T-cell (primary cell): ENCODE results near the gene LYPD3. TPM values are rescaled to one million over a fixed set of nuclear protein-coding genes. Genes with fewer than 3 reads are reported as not detected.
"Not testable (repeated sequence)": the region's sequence is repeated elsewhere in the genome, so short reads cannot be mapped to it uniquely, and the experiment has no call there.

Source experiments
- ATAC-seq, 4 experiments: fragments of 200-7000 bp in 3 of 4; fragments of 150-1000 bp in 1 of 4; cut with Tn5 transposase; replicated peaks in 1 of 4; 1 replicate in 3 of 4; 2 replicates in 1 of 4; pipeline ENCODE4 v1.10.0; 2021; ENCODE audit warnings: moderate library complexity in 3 of 4, mild to moderate bottlenecking in 2 of 4, moderate number of reproducible peaks in 1 of 4
- CTCF ChIA-PET, 2 donors: fragments of 300-600 bp; sonication (Branson Sonifier 250); formaldehyde crosslinking; loops; one replicate each; lab custom pipeline; 2022; ENCODE audit warnings: antibody characterized with exemption in 2 of 2; lab: Charles Lee
- POLR2A ChIA-PET, 2 donors: fragments of 300-600 bp; sonication (Branson Sonifier 250); formaldehyde crosslinking; loops; one replicate each; lab custom pipeline; 2022; ENCODE audit warnings: antibody characterized with exemption in 2 of 2; lab: Charles Lee
- DNase-seq, 35 experiments: peaks; one replicate each; pipeline versions ENCODE4 v3.0.0 to v3.0.0-alpha.2; 2013 to 2023
- H3K27ac ChIP-seq: one replicate; pipeline ENCODE4 v1.5.1; 2013; ENCODE audit warnings: low read length
- H3K27me3 ChIP-seq, 2 experiments: replicated peaks in 1 of 2; 1 replicate in 1 of 2; 2 replicates in 1 of 2; pipeline versions ENCODE4 v1.6.1 to v1.7.0; 2013; ENCODE audit warnings: low read length in 1 of 2, mixed read lengths in 1 of 2; ENCODE audit not compliant: control insufficient read depth in 2 of 2, insufficient read depth in 2 of 2; ENCODE audit errors: extremely low read depth in 1 of 2
- H3K36me3 ChIP-seq, 2 donors: 1 replicate in 1 of 2; 2 replicates in 1 of 2; pipeline versions ENCODE4 v1.6.1 to v1.7.0; 2013; ENCODE audit warnings: low read length in 1 of 2; ENCODE audit not compliant: control insufficient read depth in 2 of 2, insufficient read depth in 1 of 2; ENCODE audit errors: extremely low read depth in 1 of 2
- H3K4me1 ChIP-seq, 2 experiments: 1 replicate in 1 of 2; 2 replicates in 1 of 2; pipeline versions ENCODE4 v1.6.1 to v1.7.0; 2013; ENCODE audit warnings: low read length in 2 of 2, mixed read lengths in 1 of 2; ENCODE audit not compliant: insufficient read depth in 2 of 2, control insufficient read depth in 1 of 2; ENCODE audit errors: extremely low read depth in 1 of 2
- H3K4me3 ChIP-seq, 2 donors: 1 replicate in 1 of 2; 2 replicates in 1 of 2; pipeline versions ENCODE4 v1.5.1 to v1.7.0; 2013; ENCODE audit warnings: mild to moderate bottlenecking in 2 of 2, low read length in 1 of 2, moderate library complexity in 1 of 2; ENCODE audit not compliant: control insufficient read depth in 1 of 2; ENCODE audit errors: extremely low read depth in 1 of 2
- H3K9me3 ChIP-seq: 2 replicates; pipeline ENCODE4 v1.7.0; 2013
- H3K27ac Mint-ChIP-seq, 2 donors: one replicate each; pipeline ENCODE4 v1.8.0; 2020 to 2021; ENCODE audit warnings: mild to moderate bottlenecking in 2 of 2, mixed read lengths in 2 of 2
- H3K27me3 Mint-ChIP-seq, 2 donors: one replicate each; pipeline ENCODE4 v1.8.0; 2021 to 2022; ENCODE audit warnings: mixed read lengths in 2 of 2
- H3K36me3 Mint-ChIP-seq: one replicate; pipeline ENCODE4 v1.8.0; 2021; ENCODE audit warnings: mixed read lengths
- H3K4me1 Mint-ChIP-seq, 3 donors: one replicate each; pipeline ENCODE4 v1.8.0; 2020 to 2022; ENCODE audit warnings: mixed read lengths in 3 of 3, mild to moderate bottlenecking in 1 of 3
- H3K4me3 Mint-ChIP-seq, 3 donors: one replicate each; pipeline ENCODE4 v1.8.0; 2020 to 2022; ENCODE audit warnings: mild to moderate bottlenecking in 3 of 3, mixed read lengths in 3 of 3, moderate library complexity in 3 of 3
- H3K9me3 Mint-ChIP-seq, 3 donors: one replicate each; pipeline ENCODE4 v1.8.0; 2020 to 2022; ENCODE audit warnings: mixed read lengths in 3 of 3
- WGBS: methylation state at CpG from one replicate; pipeline ENCODE4 v1.1.5; 2013; ENCODE audit warnings: missing lambda C conversion rate; ENCODE audit not compliant: insufficient coverage; 5-methylcytosine and 5-hydroxymethylcytosine counted together
- total RNA-seq, 35 experiments: library from RNA in 6 of 35; stranded (reverse) in 6 of 35; fragments of 120-200 nt in 1 of 35; gene quantifications; one replicate each; pipeline versions ENCODE4 v1.2.1 to v1.2.4 and lab custom pipeline; 2013 to 2026

Gene LYPD3
- total RNA-seq (10 to 100 TPM in 2 of 5 donors, 1 to 10 TPM in 3; 2.8 to 24.0 (median 4.6) TPM), total RNA-seq (lab: John Stamatoyannopoulos, UW) (0.68 to 37.2 (median 3.2) reads per million in 29 experiments)
- 1.3 TPM for total RNA-seq (2013)

GRCh38 chr19:43465468-43466120 lies at the start of gene LYPD3:
TSS of gene LYPD3 (minus strand) at chr19:43465608. CDS start at chr19:43465571, 37 bp downstream.
- ChIA-PET CTCF (interaction anchor here in 1 of 2 donors (0.5 to 0.7 kb wide), 2 partner anchors 40 to 1934 kb away, joined by 5 to 6 read pairs; no protein-coding TSS in a partner anchor), POLR2A (no interaction called here)
- H3K27me3 Mint-ChIP-seq: no peaks in the 10 kb centered on the region
- WGBS: 79% methylated on average over 14 of the region's 24 CpGs
- peak within 1 kb of the TSS; percentile 95 to 97 for H3K27ac Mint-ChIP-seq
- H3K4me3 ChIP-seq: peak within 1 kb of the TSS; percentile 67 to 96
- H3K36me3 Mint-ChIP-seq: peaks cover 6% of the 10 kb centered on the region
- H3K4me3 Mint-ChIP-seq: peak within 1 kb of the TSS; percentile 88 to 95 (median 90)
- no peaks in the 10 kb centered on the region for H3K27me3 ChIP-seq
- peaks cover 0 to 5% of the 10 kb centered on the region in 2 donors for H3K36me3 ChIP-seq
- no peaks in the 10 kb centered on the region for H3K9me3 ChIP-seq
- H3K4me1 Mint-ChIP-seq: peaks cover 75 to 77% (median 77%) of the 10 kb centered on the region in 3 donors
- DNase-seq: no peak
- ATAC-seq: no peak
- H3K4me1 ChIP-seq: peaks cover 35 to 74% of the 10 kb centered on the region in 2 experiments
- H3K9me3 Mint-ChIP-seq: no peaks in the 10 kb centered on the region
- H3K27ac ChIP-seq: peak within 1 kb of the TSS; percentile 90

- H3K4me1 Mint-ChIP-seq, H3K9me3 Mint-ChIP-seq, H3K27ac ChIP-seq, H3K27me3 Mint-ChIP-seq, H3K27ac Mint-ChIP-seq, DNase-seq, H3K4me3 Mint-ChIP-seq, H3K9me3 ChIP-seq, H3K4me3 ChIP-seq, H3K27me3 ChIP-seq, H3K4me1 ChIP-seq, ATAC-seq, CTCF ChIA-PET: not testable (repeated sequence)
- peaks cover 11 to 30% of the 10 kb centered on the region in 2 donors for H3K36me3 ChIP-seq
- POLR2A ChIA-PET: interaction anchor here in 1 of 2 donors (0.6 kb wide), 1 partner anchor 8 kb away, joined by 3 read pairs; no protein-coding TSS in a partner anchor
- H3K36me3 Mint-ChIP-seq: peaks cover 21% of the 10 kb centered on the region
Measured at GRCh38 chr19:43512399-43512798, 47.0 kb upstream of the LYPD3 start.

GRCh38 chr19:43511324-43511723 lies 45.9 kb upstream of the LYPD3 start:
- Histone ChIP-seq H3K4me3 (no peak overlapping the region), H3K36me3 (peaks cover 11 to 30% of the 10 kb centered on the region in 2 donors), H3K27ac (no peak overlapping the region), H3K4me1 (no peaks in the 10 kb centered on the region), H3K9me3 (no peaks in the 10 kb centered on the region), H3K27me3 (no peaks in the 10 kb centered on the region)
- H3K36me3 Mint-ChIP-seq: peaks cover 21% of the 10 kb centered on the region
- ATAC-seq (no peak), DNase-seq (no peak)
- no peaks in the 10 kb centered on the region for H3K27me3 Mint-ChIP-seq
- no peaks in the 10 kb centered on the region for H3K9me3 Mint-ChIP-seq
- WGBS: 86% methylated on average over 1 of the region's 5 CpGs
- H3K4me3 Mint-ChIP-seq: no peak overlapping the region
- no peak overlapping the region for H3K27ac Mint-ChIP-seq
- CTCF ChIA-PET: no interaction called here
- POLR2A ChIA-PET: no interaction called here
- H3K4me1 Mint-ChIP-seq: no peaks in the 10 kb centered on the region

GRCh38 chr19:43510713-43511112 lies 45.3 kb upstream of the LYPD3 start:
- Histone ChIP-seq H3K4me3 (no peak overlapping the region), H3K9me3 (no peaks in the 10 kb centered on the region), H3K27me3 (no peaks in the 10 kb centered on the region), H3K27ac (no peak overlapping the region), H3K4me1 (peaks cover 0 to under 1% of the 10 kb centered on the region in 2 experiments), H3K36me3 (peaks cover 11 to 30% of the 10 kb centered on the region in 2 donors)
- Mint-ChIP-seq H3K27ac (no peak overlapping the region), H3K4me1 (peaks cover 0 to 5% (median 4%) of the 10 kb centered on the region in 3 donors), H3K4me3 (no peak overlapping the region), H3K36me3 (peaks cover 21% of the 10 kb centered on the region), H3K9me3 (no peaks in the 10 kb centered on the region), H3K27me3 (no peaks in the 10 kb centered on the region)
- ChIA-PET POLR2A (interaction anchor here in 1 of 2 donors (0.6 kb wide), 1 partner anchor 82 kb away, joined by 3 read pairs; no protein-coding TSS in a partner anchor), CTCF (no interaction called here)
- 100% methylated on average over 4 of the region's 9 CpGs for WGBS
- DNase-seq: no peak
- ATAC-seq: no peak

GRCh38 chr19:43507880-43508279 lies 42.5 kb upstream of the LYPD3 start:
- Mint-ChIP-seq H3K9me3 (no peaks in the 10 kb centered on the region), H3K4me3 (no peak overlapping the region), H3K36me3 (peaks cover 21% of the 10 kb centered on the region), H3K27me3 (no peaks in the 10 kb centered on the region), H3K27ac (peak overlapping the region in 1 of 2 donors; percentile 48), H3K4me1 (peaks cover 22 to 27% (median 22%) of the 10 kb centered on the region in 3 donors)
- no peak overlapping the region for H3K27ac ChIP-seq
- H3K27me3 ChIP-seq: no peaks in the 10 kb centered on the region
- H3K4me3 ChIP-seq: no peak overlapping the region
- H3K36me3 ChIP-seq: peaks cover 11 to 28% of the 10 kb centered on the region in 2 donors
- peaks cover 2 to 23% of the 10 kb centered on the region in 2 experiments for H3K4me1 ChIP-seq
- H3K9me3 ChIP-seq: no peaks in the 10 kb centered on the region
- WGBS: no CpG with 5 or more reads among the region's 2 CpGs
- DNase-seq (no peak), ATAC-seq (no peak)
- CTCF ChIA-PET: interaction anchor here (0.6 to 0.7 kb wide), 4 partner anchors 10 to 52 kb away, joined by 3 to 7 read pairs (median 5); no protein-coding TSS in a partner anchor
- POLR2A ChIA-PET: interaction anchor here in 1 of 2 donors (0.7 kb wide), 1 partner anchor 106 kb away, joined by 3 read pairs; no protein-coding TSS in a partner anchor

- Mint-ChIP-seq H3K27me3 (no peaks in the 10 kb centered on the region), H3K9me3 (no peaks in the 10 kb centered on the region), H3K4me3 (no peak overlapping the region), H3K27ac (peak overlapping the region in 1 of 2 donors; percentile 84), H3K36me3 (peaks cover 21% of the 10 kb centered on the region), H3K4me1 (peaks cover 30 to 36% (median 30%) of the 10 kb centered on the region in 3 donors)
- Histone ChIP-seq H3K36me3 (peaks cover 13 to 28% of the 10 kb centered on the region in 2 donors), H3K4me1 (peaks cover 2 to 34% of the 10 kb centered on the region in 2 experiments), H3K27ac (no peak overlapping the region), H3K4me3 (no peak overlapping the region), H3K9me3 (no peaks in the 10 kb centered on the region), H3K27me3 (no peaks in the 10 kb centered on the region)
- ChIA-PET POLR2A (no interaction called here), CTCF (no interaction called here)
- WGBS: 92% methylated on average over 2 of the region's 5 CpGs
- DNase-seq (no peak), ATAC-seq (no peak)
Measured at GRCh38 chr19:43506629-43507028, 41.2 kb upstream of the LYPD3 start.
